AG08396 (cell line): ENCODE results near the gene THAP7.

ENCODE experiments used
- DNase-seq: peaks from one replicate; pipeline ENCODE4 v3.0.0; 2012; ENCODE audit warnings: low spot score, mixed read lengths

THAP7 gene

DNA sequence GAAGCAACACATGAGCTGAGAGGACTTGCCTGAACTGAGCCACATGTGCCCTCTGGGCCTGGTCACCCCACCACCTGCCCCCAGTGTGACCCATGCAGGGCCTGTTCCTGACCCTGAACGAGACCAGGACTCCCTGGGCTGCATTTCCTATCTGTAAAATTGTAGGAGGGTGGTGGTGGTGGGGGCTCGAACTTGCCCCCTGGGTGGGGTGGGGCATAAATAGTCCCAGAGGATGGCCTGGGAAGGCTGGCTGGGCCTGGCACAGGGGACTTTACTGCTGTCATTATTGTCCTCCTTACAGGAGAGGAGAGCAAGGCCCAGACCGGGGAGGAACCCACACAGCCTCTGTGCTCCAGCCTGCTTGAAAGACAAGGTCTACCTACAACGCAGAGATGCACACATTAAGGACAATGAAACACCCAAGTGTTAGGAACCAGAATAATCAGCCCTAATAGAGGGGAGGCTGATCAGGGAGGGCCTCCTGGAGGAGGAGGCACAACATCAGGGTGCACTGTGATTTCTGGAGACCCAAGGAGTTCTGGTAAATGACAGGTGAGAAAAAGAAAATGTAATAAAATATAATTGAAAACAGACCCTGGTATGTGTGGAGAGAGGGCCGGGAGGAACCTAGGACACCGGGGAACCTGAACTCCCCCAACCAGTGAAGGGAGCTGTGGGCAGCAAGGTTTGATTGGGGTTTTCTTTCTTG, 37.7 kb downstream of the THAP7 start:
- no peak for DNase-seq

DNA sequence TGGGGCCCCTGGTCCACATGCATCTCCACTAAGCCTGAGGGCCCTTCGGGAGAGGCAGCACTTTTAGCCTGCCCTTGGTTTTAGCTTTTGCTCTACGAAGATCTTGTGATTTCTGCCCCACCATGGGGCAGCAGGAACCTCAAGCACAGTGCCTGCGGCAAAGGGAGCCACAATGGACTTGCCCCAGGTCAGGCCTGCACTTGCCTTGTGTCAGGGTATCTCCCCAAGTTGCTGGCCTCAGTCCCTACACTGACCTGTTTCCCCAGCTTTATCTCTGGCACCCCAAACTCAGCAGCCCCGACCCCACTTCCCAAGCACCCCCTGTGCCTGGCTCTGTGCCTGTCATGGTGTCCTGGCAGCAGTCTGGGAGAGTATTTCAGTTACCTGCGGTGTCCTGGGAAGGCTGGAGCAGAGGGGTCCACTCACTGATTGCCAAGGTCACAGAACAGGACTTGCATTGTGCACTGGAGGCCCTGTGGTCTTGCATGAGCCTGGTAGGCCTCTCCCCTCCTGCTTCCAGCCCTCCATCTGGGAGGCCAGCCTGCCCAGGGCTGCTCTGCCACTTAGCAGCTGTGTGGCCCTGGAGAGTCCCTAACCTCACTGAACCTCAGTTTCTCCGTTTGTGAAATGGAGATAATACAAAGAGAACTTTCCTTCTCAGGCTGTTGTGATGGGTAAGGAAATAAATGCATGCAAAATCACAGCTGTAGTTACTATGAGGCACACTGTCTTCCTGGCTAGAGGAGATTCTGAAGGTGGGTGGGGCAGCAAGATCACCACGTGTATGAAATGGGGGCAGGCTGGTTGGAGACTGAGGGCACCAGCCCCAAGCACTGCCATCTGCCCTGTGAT, 38.5 kb downstream of the THAP7 start:
- DNase-seq: no peak

- DNase-seq: no peak
Observed at GRCh38 chr22:20962491-20962945, 39.4 kb downstream of the THAP7 start.

DNA sequence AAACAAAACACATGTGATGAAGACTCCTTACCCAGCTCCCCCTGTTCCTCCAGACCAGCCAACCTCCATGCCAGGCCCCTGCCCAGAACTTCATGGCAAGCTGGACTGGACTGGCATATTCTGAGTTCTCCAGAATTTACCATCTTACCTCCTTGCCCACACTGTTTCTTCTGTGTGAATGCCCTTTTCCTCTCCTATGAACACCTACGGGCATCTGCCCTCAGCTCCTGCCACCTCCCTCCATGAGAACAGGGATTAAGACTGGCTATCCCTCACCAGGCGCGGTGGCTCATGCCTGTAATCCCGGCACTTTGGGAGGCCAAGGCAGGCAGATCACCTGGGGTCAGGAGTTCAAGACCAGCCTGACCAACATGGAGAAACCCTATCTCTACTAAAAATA, 41.3 kb downstream of the THAP7 start:
- DNase-seq: no peak

GRCh38 chr22:20959578-20960461, 42.1 kb downstream of the THAP7 start:
- no peak for DNase-seq

GRCh38 chr22:20957683-20958431, 44.1 kb downstream of the THAP7 start:
- DNase-seq: peak; percentile 65

- DNase-seq: peak; percentile 59
Observed at GRCh38 chr22:20957102-20957682, 44.7 kb downstream of the THAP7 start.

- DNase-seq: no peak
Observed at GRCh38 chr22:20956258-20957101, 45.4 kb downstream of the THAP7 start.

DNA sequence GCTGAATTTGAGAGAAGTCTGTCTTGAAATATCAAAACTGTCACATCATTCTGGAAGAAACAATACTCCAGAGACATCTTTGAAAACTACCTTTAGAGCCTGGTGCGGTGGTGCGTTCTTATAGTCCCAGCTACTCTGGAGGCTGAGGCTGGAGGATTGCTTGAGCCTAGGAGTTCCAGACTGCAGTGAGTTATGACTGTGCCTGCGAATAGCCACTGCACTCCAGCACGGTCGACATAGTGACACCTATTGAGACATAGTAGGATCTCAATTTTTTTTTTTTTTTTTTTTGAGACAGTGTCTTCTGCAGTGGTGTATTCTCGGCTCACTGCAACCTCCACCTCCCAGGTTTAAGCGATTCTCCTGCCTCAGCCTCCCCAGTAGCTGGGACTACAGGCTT, 46.4 kb downstream of the THAP7 start:
- DNase-seq: no peak

DNA sequence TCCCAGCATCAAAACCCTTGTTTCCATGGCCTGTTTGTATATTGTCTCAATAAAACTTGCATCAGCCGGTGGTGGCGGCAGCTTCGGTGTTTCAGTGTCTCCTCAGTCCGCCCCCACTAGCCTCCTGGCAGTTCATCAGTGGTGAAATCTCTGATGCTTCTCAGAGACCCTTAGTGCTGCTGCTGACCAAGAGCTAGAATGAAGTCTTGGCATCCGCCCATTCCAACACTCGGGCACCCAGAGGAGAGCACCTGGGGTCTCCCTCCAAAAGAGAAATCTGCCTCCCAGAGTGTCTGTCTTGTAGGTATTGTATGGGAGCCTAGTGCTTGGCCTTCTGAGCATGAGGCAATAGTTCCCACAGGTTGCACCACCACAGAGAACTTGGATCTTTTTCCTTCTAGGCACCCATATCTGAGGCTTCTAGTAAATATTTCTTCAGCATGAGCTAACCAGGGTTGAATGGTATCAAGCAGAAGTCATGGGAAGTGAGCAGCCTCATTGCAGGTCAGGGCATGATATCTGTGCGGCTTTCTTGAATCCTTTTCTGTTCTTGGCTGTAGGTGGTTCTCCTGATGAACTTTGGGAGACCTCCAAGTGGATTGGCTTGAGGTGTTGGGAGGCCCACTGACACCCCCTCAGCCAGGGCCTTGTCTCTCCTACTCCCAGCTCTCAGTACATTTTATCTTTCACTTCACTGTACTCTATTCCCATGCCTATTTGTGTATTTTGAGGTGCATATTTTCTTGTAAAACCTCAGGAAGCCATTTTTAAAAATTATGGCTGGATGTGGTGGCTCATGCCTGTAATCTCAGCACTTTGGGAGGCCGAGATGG, 48.0 kb downstream of the THAP7 start:
- no peak for DNase-seq

DNA sequence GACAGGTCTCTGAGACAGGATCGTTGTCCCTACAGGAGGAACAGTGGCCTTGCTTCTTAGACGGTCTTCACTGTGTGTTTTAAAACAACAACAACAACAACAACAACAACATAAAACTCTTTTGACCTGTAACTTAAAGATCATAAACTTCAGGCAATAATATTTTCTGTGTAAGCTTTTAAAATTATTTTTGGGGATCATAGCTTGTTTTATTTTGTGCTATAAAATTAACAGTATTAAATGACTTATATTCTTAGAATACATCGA, 48.6 kb downstream of the THAP7 start:
- DNase-seq: no peak

- no peak for DNase-seq
Observed at GRCh38 chr22:20952544-20953341, 49.2 kb downstream of the THAP7 start.

DNA sequence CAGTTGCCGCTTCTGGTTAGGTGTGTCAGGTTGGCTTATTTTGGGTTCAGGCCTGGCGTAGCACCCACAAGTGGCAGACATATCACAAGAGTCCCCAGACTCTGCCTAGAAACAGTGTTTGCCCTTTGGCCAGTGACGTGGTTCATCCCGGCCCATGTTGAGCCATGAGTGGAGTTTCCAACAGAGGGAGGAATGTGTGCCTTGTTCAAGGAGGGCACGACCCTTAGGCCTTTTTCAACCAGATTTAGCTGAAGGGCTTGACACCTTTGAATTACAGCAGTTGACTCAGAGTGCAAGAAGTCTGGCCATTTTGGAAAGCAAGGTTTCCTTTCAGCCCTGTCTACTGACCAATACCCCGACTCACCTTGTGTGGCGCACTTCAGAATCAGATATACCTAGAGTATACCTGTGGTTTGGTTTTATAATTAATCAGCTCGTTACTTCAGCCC, 50.0 kb downstream of the THAP7 start:
- DNase-seq: no peak

GRCh38 chr22:20951151-20951931, 50.6 kb downstream of the THAP7 start:
- DNase-seq: no peak

- no peak for DNase-seq
Observed at GRCh38 chr22:20949698-20950183, 52.2 kb downstream of the THAP7 start.
